WTC11 (cell line): ENCODE data around the gene GHR. TPM values are rescaled to one million over a fixed set of nuclear protein-coding genes. Genes with fewer than 3 reads are reported as not detected.

ENCODE experiments used
- ATAC-seq: fragments of 200-7000 bp; cut with Tn5 transposase; 2 replicates; pipeline ENCODE4 v1.10.0; 2021; ENCODE audit warnings: mild to moderate bottlenecking, moderate library complexity
- CTCF ChIA-PET: fragments of 300-600 bp; sonication (Branson Sonifier 250); formaldehyde crosslinking; loops from one replicate; lab custom pipeline; 2021; ENCODE audit warnings: antibody characterized with exemption; lab: Charles Lee
- POLR2A ChIA-PET: fragments of 350-600 bp; sonication (Branson Sonifier 250); formaldehyde crosslinking; loops from one replicate; lab custom pipeline; 2021; ENCODE audit warnings: antibody characterized with exemption; lab: Charles Lee
- DNase-seq: peaks from one replicate; pipeline ENCODE4 v3.0.0; 2021; ENCODE audit warnings: low spot score
- H3K27ac Mint-ChIP-seq: 2 replicates; pipeline ENCODE4 v1.8.0; 2021; ENCODE audit warnings: mixed read lengths
- H3K27me3 Mint-ChIP-seq: 2 replicates; pipeline ENCODE4 v1.8.0; 2021; ENCODE audit warnings: low read depth, mild to moderate bottlenecking, moderate library complexity, mixed read lengths
- H3K36me3 Mint-ChIP-seq: 2 replicates; pipeline ENCODE4 v1.8.0; 2021; ENCODE audit warnings: mixed read lengths
- H3K4me1 Mint-ChIP-seq: 2 replicates; pipeline ENCODE4 v1.8.0; 2022; ENCODE audit warnings: mixed read lengths
- H3K4me3 Mint-ChIP-seq: 2 replicates; pipeline ENCODE4 v1.8.0; 2021; ENCODE audit warnings: mild to moderate bottlenecking, moderate library complexity, mixed read lengths
- H3K9me3 Mint-ChIP-seq: 2 replicates; pipeline ENCODE4 v1.8.0; 2021; ENCODE audit warnings: mixed read lengths
- E2F1 ChIP-seq: sonication (generic); formaldehyde crosslinking; IDR thresholded peaks from 2 replicates; pipeline ENCODE4 v1.8.0; 2022; ENCODE audit warnings: mild to moderate bottlenecking, missing genetic modification reagents
- FOXJ3 ChIP-seq: sonication (generic); formaldehyde crosslinking; IDR thresholded peaks from 2 replicates; pipeline ENCODE4 v1.9.0; 2021; ENCODE audit warnings: missing genetic modification reagents, mild to moderate bottlenecking, borderline replicate concordance
- FOXK1 ChIP-seq: sonication (generic); formaldehyde crosslinking; IDR thresholded peaks from 2 replicates; pipeline ENCODE4 v1.8.0; 2022; ENCODE audit warnings: mild to moderate bottlenecking, moderate library complexity, missing genetic modification reagents
- GRHL2 ChIP-seq: fragments of 250-450 bp; sonication (Bioruptor Pico); IDR thresholded peaks from 2 replicates; pipeline ENCODE4 v1.8.0; 2022; ENCODE audit warnings: mild to moderate bottlenecking, moderate library complexity; ENCODE audit not compliant: insufficient replicate concordance, severe bottlenecking
- HMGA2 ChIP-seq: fragments of 250-450 bp; sonication (Bioruptor Pico); IDR thresholded peaks from 2 replicates; pipeline ENCODE4 v1.4.0; 2021; ENCODE audit warnings: mild to moderate bottlenecking, moderate library complexity
- HMGXB4 ChIP-seq: sonication (generic); formaldehyde crosslinking; IDR thresholded peaks from 2 replicates; pipeline ENCODE4 v1.8.1; 2023; ENCODE audit warnings: mild to moderate bottlenecking, moderate library complexity, missing genetic modification reagents
- IRF1 ChIP-seq: sonication (generic); formaldehyde crosslinking; IDR thresholded peaks from 2 replicates; pipeline ENCODE4 v1.8.0; 2023; ENCODE audit warnings: missing genetic modification reagents
- MXD4 ChIP-seq: fragments of 250-450 bp; sonication (Bioruptor Pico); IDR thresholded peaks from 2 replicates; pipeline ENCODE4 v1.8.0; 2021; ENCODE audit warnings: mild to moderate bottlenecking, moderate library complexity, borderline replicate concordance
- NFYB ChIP-seq: sonication (generic); formaldehyde crosslinking; conservative IDR thresholded peaks from 2 replicates; pipeline ENCODE4 v1.8.0; 2022; ENCODE audit warnings: low read depth, missing genetic modification reagents
- PREB ChIP-seq: sonication (generic); formaldehyde crosslinking; IDR thresholded peaks from 2 replicates; pipeline ENCODE4 v1.8.1; 2022; ENCODE audit warnings: mild to moderate bottlenecking, missing genetic modification reagents, moderate library complexity, borderline replicate concordance
- RELA ChIP-seq: sonication (generic); formaldehyde crosslinking; IDR thresholded peaks from 2 replicates; pipeline ENCODE4 v1.8.1; 2022; ENCODE audit warnings: missing genetic modification reagents, mild to moderate bottlenecking, borderline replicate concordance
- RORB ChIP-seq: fragments of 250-450 bp; sonication (Bioruptor Pico); IDR thresholded peaks from 2 replicates; pipeline ENCODE4 v1.9.0; 2021; ENCODE audit warnings: mild to moderate bottlenecking
- SMAD4 ChIP-seq: sonication (generic); formaldehyde crosslinking; IDR thresholded peaks from 2 replicates; pipeline ENCODE4 v1.8.0; 2022; ENCODE audit warnings: mild to moderate bottlenecking, missing genetic modification reagents
- SOX15 ChIP-seq: fragments of 250-450 bp; sonication (Bioruptor Pico); IDR thresholded peaks from 2 replicates; pipeline ENCODE4 v1.9.0; 2021; ENCODE audit warnings: mild to moderate bottlenecking
- STAT6 ChIP-seq: sonication (generic); formaldehyde crosslinking; conservative IDR thresholded peaks from 2 replicates; pipeline ENCODE4 v1.8.1; 2023; ENCODE audit warnings: mild to moderate bottlenecking, low read depth, missing genetic modification reagents, moderate library complexity
- USF1 ChIP-seq: sonication (generic); formaldehyde crosslinking; IDR thresholded peaks from 2 replicates; pipeline ENCODE4 v1.8.0; 2022; ENCODE audit warnings: mild to moderate bottlenecking, missing genetic modification reagents
- USF2 ChIP-seq: sonication (generic); formaldehyde crosslinking; IDR thresholded peaks from 2 replicates; pipeline ENCODE4 v1.8.1; 2023; ENCODE audit warnings: mild to moderate bottlenecking, missing genetic modification reagents, moderate library complexity
- ZNF317 ChIP-seq: sonication (generic); formaldehyde crosslinking; IDR thresholded peaks from 2 replicates; pipeline ENCODE4 v1.8.1; 2023; ENCODE audit warnings: low read depth, mild to moderate bottlenecking, moderate library complexity, missing genetic modification reagents, borderline replicate concordance
- ZNF416 ChIP-seq: fragments of 250-450 bp; sonication (Bioruptor Pico); IDR thresholded peaks from 2 replicates; pipeline ENCODE4 v1.9.0; 2021; ENCODE audit warnings: mild to moderate bottlenecking, inconsistent platforms
- ZNF512 ChIP-seq: sonication (generic); formaldehyde crosslinking; IDR thresholded peaks from 2 replicates; pipeline ENCODE4 v1.8.1; 2022; ENCODE audit warnings: missing genetic modification reagents, borderline replicate concordance
- total RNA-seq: library from RNA; stranded (reverse); gene quantifications from 3 replicates; pipeline ENCODE4 v1.2.3, GENCODE V29; 2021

GHR gene
- total RNA-seq, 1 experiment from 2014 or later, result 0.57 TPM

- TF ChIP-seq STAT6 (CRISPR knock-in tag) (no peak), SMAD4 (CRISPR knock-in tag) (no peak)
These were observed 76.9 kb downstream of the GHR start (continued) for GRCh38 chr5:42500003-42500599.

GRCh38 chr5:42502613-42503470 lies 79.6 kb downstream of the GHR start:
- no peaks in the 10 kb centered on the region for H3K36me3 Mint-ChIP-seq
- H3K27me3 Mint-ChIP-seq, result no peaks in the 10 kb centered on the region
- peak; percentile 96 for TF ChIP-seq HMGA2 (CRISPR knock-in tag)
- no peak for TF ChIP-seq SMAD4 (CRISPR knock-in tag)
- no peaks in the 10 kb centered on the region; the same call in 1 of the 2 replicates for H3K9me3 Mint-ChIP-seq
- no peak overlapping the region for H3K4me3 Mint-ChIP-seq
- ATAC-seq (no peak), DNase-seq (no peak)
- H3K27ac Mint-ChIP-seq, result no peak overlapping the region
- ChIA-PET CTCF (interaction anchor here (1.0 kb wide), 1 partner anchor 12 kb away, joined by 4 read pairs; no protein-coding TSS in a partner anchor), POLR2A (no interaction called here)
- peaks cover 20% of the 10 kb centered on the region for H3K4me1 Mint-ChIP-seq

GRCh38 chr5:42506662-42507061 lies 83.4 kb downstream of the GHR start:
- H3K9me3 Mint-ChIP-seq, result no peaks in the 10 kb centered on the region
- no peaks in the 10 kb centered on the region for H3K27me3 Mint-ChIP-seq
- no peak overlapping the region for H3K4me3 Mint-ChIP-seq
- no peaks in the 10 kb centered on the region for H3K36me3 Mint-ChIP-seq
- ChIA-PET CTCF (no interaction called here), POLR2A (no interaction called here)
- peaks cover 24% of the 10 kb centered on the region for H3K4me1 Mint-ChIP-seq
- ATAC-seq (no peak), DNase-seq (no peak)
- H3K27ac Mint-ChIP-seq, result no peak overlapping the region
- TF ChIP-seq ZNF317 (no peak), PREB (CRISPR knock-in tag) (no peak), RORB (CRISPR knock-in tag) (no peak), SOX15 (no peak), USF1 (CRISPR knock-in tag) (no peak), USF2 (CRISPR knock-in tag) (no peak), GRHL2 (no peak), NFYB (CRISPR knock-in tag) (no peak), FOXJ3 (CRISPR knock-in tag) (no peak), HMGXB4 (no peak), ZNF512 (CRISPR knock-in tag) (no peak), E2F1 (CRISPR knock-in tag) (no peak), ZNF416 (no peak), IRF1 (CRISPR knock-in tag) (no peak), FOXK1 (CRISPR knock-in tag) (no peak), RELA (CRISPR knock-in tag) (no peak), MXD4 (CRISPR knock-in tag) (no peak)
